Stomach (tissue), 4 donors: ENCODE data around the gene IDH3A.

Source experiments
- EP300 ChIP-seq: sonication (generic); formaldehyde crosslinking; IDR thresholded peaks from one replicate; pipeline ENCODE4 v1.6.1; 2017; ENCODE audit warnings: antibody characterized with exemption
- POLR2A ChIP-seq, 4 donors: fragments of 450-650 bp; IDR thresholded peaks; one replicate each; pipeline ENCODE4 v1.6.1; 2016; ENCODE audit warnings: antibody characterized with exemption in 4 of 4, control low read depth in 2 of 4, mild to moderate bottlenecking in 1 of 4, moderate library complexity in 1 of 4

- TF ChIP-seq EP300 (no peak), POLR2A (IDR thresholded peaks at IDR 0.05) (no peak)
Measured at GRCh38 chr15:78171864-78172472, 22.8 kb downstream of the IDH3A start.
